ENCODE data around the gene FALEC.

DNA sequence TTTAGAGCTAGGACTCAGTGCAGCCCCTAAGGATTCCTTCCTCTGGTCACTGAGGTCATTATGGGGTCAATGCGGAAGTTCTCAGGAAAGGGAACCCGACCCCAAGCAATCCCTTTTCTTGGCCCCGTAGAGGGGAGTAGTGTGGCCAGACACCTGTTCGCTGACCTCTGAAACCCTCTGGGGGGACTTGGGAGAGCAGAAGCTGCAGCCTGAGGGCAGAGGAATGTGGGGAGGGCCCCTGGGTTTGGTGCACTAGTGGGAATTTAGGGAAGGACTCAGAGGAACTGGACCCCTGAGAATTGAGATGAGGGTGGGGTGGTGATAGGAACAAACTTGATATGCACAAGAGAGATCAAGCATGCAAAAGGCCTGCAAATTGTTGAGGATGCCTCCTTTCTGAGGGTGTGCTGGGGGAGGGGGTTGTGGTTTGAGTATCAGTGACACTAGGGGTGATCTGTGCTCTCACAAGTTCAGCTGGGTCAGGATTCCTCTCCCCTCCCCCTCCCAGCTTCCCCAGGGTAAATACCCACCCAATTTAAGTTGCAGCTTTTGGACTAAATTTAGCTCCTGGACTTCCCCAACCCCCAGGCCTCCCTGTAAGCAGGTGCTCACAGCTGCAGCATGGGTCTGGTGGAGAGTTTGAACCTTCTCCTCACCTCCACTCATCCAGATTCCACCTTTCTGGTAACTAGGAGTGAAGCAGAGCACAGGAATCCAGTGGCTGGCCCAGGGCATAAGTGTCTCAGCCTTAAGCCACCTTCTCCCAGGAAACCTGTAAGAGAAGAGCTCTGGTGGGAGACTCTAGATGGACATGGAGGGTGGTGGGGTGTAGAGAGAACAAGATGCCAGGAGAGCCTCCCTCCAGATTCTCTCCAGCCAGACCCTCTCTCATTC, 47.1 kb downstream of the FALEC start:
- TF ChIP-seq, protein P1, sequence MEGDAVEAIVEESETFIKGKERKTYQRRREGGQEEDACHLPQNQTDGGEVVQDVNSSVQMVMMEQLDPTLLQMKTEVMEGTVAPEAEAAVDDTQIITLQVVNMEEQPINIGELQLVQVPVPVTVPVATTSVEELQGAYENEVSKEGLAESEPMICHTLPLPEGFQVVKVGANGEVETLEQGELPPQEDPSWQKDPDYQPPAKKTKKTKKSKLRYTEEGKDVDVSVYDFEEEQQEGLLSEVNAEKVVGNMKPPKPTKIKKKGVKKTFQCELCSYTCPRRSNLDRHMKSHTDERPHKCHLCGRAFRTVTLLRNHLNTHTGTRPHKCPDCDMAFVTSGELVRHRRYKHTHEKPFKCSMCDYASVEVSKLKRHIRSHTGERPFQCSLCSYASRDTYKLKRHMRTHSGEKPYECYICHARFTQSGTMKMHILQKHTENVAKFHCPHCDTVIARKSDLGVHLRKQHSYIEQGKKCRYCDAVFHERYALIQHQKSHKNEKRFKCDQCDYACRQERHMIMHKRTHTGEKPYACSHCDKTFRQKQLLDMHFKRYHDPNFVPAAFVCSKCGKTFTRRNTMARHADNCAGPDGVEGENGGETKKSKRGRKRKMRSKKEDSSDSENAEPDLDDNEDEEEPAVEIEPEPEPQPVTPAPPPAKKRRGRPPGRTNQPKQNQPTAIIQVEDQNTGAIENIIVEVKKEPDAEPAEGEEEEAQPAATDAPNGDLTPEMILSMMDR (IDR thresholded peaks at IDR 0.05) = no peak
- TF ChIP-seq POLR2A (IDR thresholded peaks at IDR 0.05) = no peak

Data from lower leg skin (tissue), 3 donors.